Activated B cell treated with CpG ODN at 0.5 μM for 24 hours (primary cell): ENCODE measurements around the gene ABAT. TPM values are rescaled to one million over a fixed set of nuclear protein-coding genes. Genes with fewer than 3 reads are reported as not detected.

Source experiments
- ATAC-seq: fragments of 200-7000 bp; cut with Tn5 transposase; one replicate; pipeline ENCODE4 v1.10.0; 2021; ENCODE audit warnings: low read depth, mild to moderate bottlenecking, moderate library complexity
- CTCF ChIA-PET: fragments of 350-600 bp; sonication (Branson Sonifier 250); formaldehyde crosslinking; loops from one replicate; lab custom pipeline; 2021; ENCODE audit warnings: antibody characterized with exemption; lab: Charles Lee
- POLR2A ChIA-PET: fragments of 350-600 bp; sonication (Branson Sonifier 250); formaldehyde crosslinking; loops from one replicate; lab custom pipeline; 2021; ENCODE audit warnings: antibody characterized with exemption; lab: Charles Lee
- DNase-seq: peaks from one replicate; pipeline ENCODE4 v3.0.0; 2022
- H3K27ac Mint-ChIP-seq: one replicate; pipeline ENCODE4 v1.8.0; 2020; ENCODE audit warnings: mixed read lengths
- H3K27me3 Mint-ChIP-seq: one replicate; pipeline ENCODE4 v1.8.0; 2021; ENCODE audit warnings: mixed read lengths
- H3K36me3 Mint-ChIP-seq: one replicate; pipeline ENCODE4 v1.8.0; 2021; ENCODE audit warnings: low read depth, mixed read lengths
- H3K4me1 Mint-ChIP-seq: one replicate; pipeline ENCODE4 v1.8.0; 2021; ENCODE audit warnings: mixed read lengths
- H3K4me3 Mint-ChIP-seq: one replicate; pipeline ENCODE4 v1.8.0; 2020; ENCODE audit warnings: mild to moderate bottlenecking, mixed read lengths
- H3K9me3 Mint-ChIP-seq: one replicate; pipeline ENCODE4 v1.8.0; 2020; ENCODE audit warnings: mixed read lengths
- intact Hi-C: fragments of 100-400 bp; cut with micrococcal nuclease; formaldehyde crosslinking; loops from one replicate; pipeline ENCODE4 v1.15.1; 2024
- total RNA-seq: library from RNA; stranded (reverse); gene quantifications from 2 replicates; pipeline ENCODE4 v1.2.3, GENCODE V29; 2022
- TF ChIP-seq, protein P1 (sequence below): fragments of 200-600 bp; IDR thresholded peaks from one replicate; pipeline ENCODE4 v1.8.0; 2022; ENCODE audit warnings: antibody characterized with exemption, mild to moderate bottlenecking

The ABAT gene
- total RNA-seq, 1 donor from 2014 or later = 13.2 TPM

DNA sequence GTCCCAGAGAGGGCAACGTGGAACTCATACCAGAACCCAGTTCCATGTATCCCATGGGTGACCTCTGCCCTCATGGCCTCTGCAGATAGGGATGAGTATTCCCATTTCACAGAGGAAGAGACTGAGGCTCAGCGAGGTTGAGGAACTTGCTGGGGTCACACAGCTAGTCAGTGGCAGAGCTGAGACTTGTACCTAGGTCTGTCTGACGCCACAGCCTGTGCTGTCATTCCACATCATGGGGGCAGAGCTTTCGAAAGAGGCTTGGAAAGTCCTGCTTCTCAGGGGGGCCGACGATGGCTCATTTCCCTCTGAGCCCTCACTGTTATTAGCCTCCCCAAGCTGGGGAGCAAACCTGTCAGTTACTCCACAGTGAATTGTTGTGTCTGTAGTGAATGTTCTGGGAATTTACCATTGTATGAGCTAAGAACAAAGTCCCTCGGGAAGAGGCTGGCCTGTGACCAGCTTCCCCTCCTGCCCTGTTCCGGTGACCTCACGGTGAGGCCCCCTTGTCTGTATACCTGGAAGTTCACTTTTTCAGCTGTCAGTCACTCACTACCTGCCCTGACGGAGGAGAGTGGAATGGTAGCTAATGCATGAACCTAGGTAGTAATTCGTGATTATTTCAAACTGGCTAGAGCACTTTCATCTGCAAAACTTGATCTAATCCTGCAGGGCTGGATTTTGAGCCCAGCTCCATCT, 44.0 kb upstream of the ABAT start:
- H3K4me1 Mint-ChIP-seq = peaks cover 6% of the 10 kb centered on the region
- no peaks in the 10 kb centered on the region for H3K9me3 Mint-ChIP-seq
- CTCF ChIA-PET = no interaction called here
- no peak overlapping the region for H3K4me3 Mint-ChIP-seq
- ATAC-seq (no peak), DNase-seq (no peak)
- no peaks in the 10 kb centered on the region for H3K27me3 Mint-ChIP-seq
- peaks cover 89% of the 10 kb centered on the region for H3K36me3 Mint-ChIP-seq
- intact Hi-C loops = no loop called here
- TF ChIP-seq, protein P1, sequence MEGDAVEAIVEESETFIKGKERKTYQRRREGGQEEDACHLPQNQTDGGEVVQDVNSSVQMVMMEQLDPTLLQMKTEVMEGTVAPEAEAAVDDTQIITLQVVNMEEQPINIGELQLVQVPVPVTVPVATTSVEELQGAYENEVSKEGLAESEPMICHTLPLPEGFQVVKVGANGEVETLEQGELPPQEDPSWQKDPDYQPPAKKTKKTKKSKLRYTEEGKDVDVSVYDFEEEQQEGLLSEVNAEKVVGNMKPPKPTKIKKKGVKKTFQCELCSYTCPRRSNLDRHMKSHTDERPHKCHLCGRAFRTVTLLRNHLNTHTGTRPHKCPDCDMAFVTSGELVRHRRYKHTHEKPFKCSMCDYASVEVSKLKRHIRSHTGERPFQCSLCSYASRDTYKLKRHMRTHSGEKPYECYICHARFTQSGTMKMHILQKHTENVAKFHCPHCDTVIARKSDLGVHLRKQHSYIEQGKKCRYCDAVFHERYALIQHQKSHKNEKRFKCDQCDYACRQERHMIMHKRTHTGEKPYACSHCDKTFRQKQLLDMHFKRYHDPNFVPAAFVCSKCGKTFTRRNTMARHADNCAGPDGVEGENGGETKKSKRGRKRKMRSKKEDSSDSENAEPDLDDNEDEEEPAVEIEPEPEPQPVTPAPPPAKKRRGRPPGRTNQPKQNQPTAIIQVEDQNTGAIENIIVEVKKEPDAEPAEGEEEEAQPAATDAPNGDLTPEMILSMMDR = no peak
- POLR2A ChIA-PET = no interaction called here
- H3K27ac Mint-ChIP-seq = no peak overlapping the region

DNA sequence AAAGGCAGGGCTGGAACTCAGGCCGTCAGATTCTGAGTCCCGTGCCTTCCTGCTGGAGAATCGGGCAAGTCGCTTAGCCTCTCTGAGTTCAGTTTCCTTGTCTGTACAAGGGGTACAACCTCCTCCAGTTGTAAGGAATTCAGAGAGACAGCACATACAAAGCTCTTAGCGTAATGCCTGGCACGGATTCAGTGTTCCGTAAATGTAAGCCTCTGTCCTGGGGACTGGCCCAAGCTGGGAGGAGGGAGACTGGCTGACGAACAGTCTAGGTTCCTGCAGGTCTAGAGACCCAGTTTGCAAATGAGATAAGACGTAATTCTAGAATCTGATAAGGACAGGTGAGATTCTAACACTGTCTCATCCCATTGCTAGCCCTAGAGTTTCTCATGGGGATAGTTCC, 43.0 kb upstream of the ABAT start:
- intact Hi-C loops = no loop called here
- Mint-ChIP-seq H3K27me3 (no peaks in the 10 kb centered on the region), H3K9me3 (no peaks in the 10 kb centered on the region), H3K4me3 (no peak overlapping the region), H3K4me1 (peaks cover 6% of the 10 kb centered on the region), H3K36me3 (peaks cover 89% of the 10 kb centered on the region), H3K27ac (no peak overlapping the region)
- DNase-seq = no peak
- CTCF ChIA-PET = no interaction called here
- TF ChIP-seq, protein P1 = no peak
- POLR2A ChIA-PET = no interaction called here
- no peak for ATAC-seq

DNA sequence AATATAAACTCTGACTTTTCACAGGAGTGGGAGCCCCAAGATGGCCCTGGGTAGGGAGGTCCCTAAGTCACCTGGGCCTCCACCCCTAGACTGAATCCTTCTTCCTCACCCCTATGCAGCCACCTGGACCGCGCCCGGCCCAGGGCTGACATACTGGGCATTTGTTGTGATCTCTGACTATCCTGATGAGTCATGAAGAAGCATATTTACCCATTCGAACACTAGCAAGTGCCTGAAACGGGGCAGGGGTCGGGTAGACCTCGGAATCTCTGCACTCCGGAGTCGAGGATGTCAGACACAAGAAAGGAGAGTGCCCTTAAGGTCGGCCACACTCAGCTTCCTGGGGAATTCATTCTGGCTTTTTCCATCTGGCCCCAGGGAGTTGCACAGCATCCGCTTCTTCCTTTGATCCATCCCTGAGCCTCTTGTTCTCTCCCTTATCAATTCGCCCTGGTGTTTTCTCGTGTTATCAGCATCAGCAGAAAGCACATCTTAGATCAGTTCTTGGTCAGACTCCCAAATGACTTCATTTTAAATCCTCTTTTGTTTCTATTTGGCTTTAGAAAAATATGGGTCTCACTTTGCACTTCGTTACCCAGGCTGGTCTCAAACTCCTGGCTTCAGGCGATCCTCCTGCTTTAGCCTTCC, 42.5 kb upstream of the ABAT start:
- Mint-ChIP-seq H3K4me1 (peaks cover 6% of the 10 kb centered on the region), H3K36me3 (peaks cover 91% of the 10 kb centered on the region), H3K27ac (no peak overlapping the region), H3K9me3 (no peaks in the 10 kb centered on the region), H3K4me3 (no peak overlapping the region), H3K27me3 (no peaks in the 10 kb centered on the region)
- POLR2A ChIA-PET = no interaction called here
- CTCF ChIA-PET = no interaction called here
- intact Hi-C loops = no loop called here
- ATAC-seq = no peak
- DNase-seq = no peak
- TF ChIP-seq, protein P1 = no peak

DNA sequence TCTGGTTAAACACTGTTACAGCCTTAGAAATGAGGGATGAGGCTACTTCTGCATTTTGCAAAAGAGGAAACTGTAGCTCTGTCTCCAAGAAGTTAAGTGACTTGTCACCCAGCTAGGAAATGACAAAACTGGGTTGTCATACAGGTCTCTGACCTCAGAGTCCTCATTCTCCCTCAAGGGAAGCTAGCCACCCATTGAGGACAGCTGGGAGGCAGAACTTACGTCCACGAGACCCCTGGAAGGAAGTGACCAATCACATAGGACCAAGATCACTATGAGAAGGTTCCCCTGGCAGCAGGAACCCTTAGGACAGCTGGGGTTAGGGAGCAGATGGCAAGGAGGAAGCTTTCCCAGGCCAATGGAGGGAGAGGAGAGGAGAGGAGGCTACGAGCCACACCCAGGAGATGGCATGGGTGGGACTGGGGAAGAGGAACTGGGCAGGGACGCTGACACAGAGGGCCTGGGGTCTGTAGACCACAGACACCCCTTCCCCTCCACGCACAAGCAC, 41.7 kb upstream of the ABAT start:
- DNase-seq = no peak
- no peak overlapping the region for H3K4me3 Mint-ChIP-seq
- intact Hi-C loops = no loop called here
- no peaks in the 10 kb centered on the region for H3K27me3 Mint-ChIP-seq
- TF ChIP-seq, protein P1 = no peak
- POLR2A ChIA-PET = no interaction called here
- CTCF ChIA-PET = no interaction called here
- H3K9me3 Mint-ChIP-seq = no peaks in the 10 kb centered on the region
- ATAC-seq = no peak
- peak overlapping the region; percentile 44 for H3K27ac Mint-ChIP-seq
- peaks cover 6% of the 10 kb centered on the region for H3K4me1 Mint-ChIP-seq
- H3K36me3 Mint-ChIP-seq = peaks cover 88% of the 10 kb centered on the region

DNA sequence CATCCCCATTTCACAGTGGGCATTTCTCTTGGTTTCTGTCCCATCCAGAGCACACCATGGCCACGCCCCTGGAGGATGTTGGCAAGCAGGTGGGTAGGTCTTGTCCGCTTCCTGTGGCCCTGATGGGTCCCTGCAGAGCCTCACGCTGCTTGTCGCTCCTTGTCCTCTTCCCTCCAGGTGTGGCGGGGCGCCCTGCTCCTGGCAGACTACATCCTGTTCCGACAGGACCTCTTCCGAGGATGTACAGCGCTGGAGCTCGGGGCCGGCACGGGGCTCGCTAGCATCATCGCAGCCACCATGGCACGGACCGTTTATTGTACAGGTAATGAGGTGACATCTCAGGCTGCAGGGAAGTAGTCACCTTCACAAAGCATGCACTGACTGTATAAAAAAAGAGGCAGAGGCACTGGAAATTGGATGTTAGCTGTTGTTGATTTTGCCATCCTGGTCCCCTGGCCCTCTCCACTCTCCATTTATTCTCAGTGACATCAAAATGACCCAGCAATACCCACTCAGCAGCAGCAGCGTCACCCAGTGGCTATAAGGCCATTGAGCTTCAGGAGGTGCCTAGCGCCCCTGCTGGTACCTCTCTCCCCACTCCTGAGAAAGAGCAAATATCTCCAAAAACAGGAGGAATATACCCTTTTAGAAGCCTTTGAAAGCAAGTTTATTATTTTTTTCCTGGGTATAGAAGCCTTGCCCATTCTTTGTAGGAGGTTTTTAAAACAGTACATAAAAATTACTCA, 39.3 kb upstream of the ABAT start:
- Mint-ChIP-seq H3K27me3 (no peaks in the 10 kb centered on the region), H3K27ac (no peak overlapping the region), H3K36me3 (peaks cover 85% of the 10 kb centered on the region), H3K9me3 (no peaks in the 10 kb centered on the region), H3K4me3 (no peak overlapping the region), H3K4me1 (peaks cover 6% of the 10 kb centered on the region)
- ChIA-PET POLR2A (no interaction called here), CTCF (no interaction called here)
- intact Hi-C loops = no loop called here
- ATAC-seq (no peak), DNase-seq (no peak)
- TF ChIP-seq, protein P1 = no peak
